Activated T-cell treated with anti-CD3 and anti-CD28 coated beads, Interleukin-2, amount 50 U/mL, for 72 hours (primary cell): ENCODE results near the gene GATM. TPM values are rescaled to one million over a fixed set of nuclear protein-coding genes. Genes with fewer than 3 reads are reported as not detected.

ENCODE experiments used
- ATAC-seq, 2 donors: fragments of 150-1000 bp; cut with Tn5 transposase; replicated peaks in 1 of 2; 2 replicates each; pipeline ENCODE4 v1.10.0; 2021; ENCODE audit warnings: moderate library complexity in 2 of 2, mild to moderate bottlenecking in 1 of 2
- DNase-seq, 2 donors: peaks; one replicate each; pipeline ENCODE4 v3.0.0; 2021 to 2022; ENCODE audit warnings: mixed read lengths in 1 of 2
- H3K27ac Mint-ChIP-seq: one replicate; pipeline ENCODE4 v1.8.0; 2022; ENCODE audit warnings: mild to moderate bottlenecking, moderate library complexity, mixed read lengths
- H3K27me3 Mint-ChIP-seq: one replicate; pipeline ENCODE4 v1.8.0; 2022; ENCODE audit warnings: low read depth, mixed read lengths
- H3K36me3 Mint-ChIP-seq, 2 donors: one replicate each; pipeline ENCODE4 v1.8.0; 2022; ENCODE audit warnings: mixed read lengths in 2 of 2, mild to moderate bottlenecking in 1 of 2; ENCODE audit not compliant: insufficient read depth in 2 of 2
- H3K4me1 Mint-ChIP-seq: one replicate; pipeline ENCODE4 v1.8.0; 2022; ENCODE audit warnings: low read depth, mixed read lengths
- H3K4me3 Mint-ChIP-seq, 2 donors: one replicate each; pipeline ENCODE4 v1.8.0; 2022; ENCODE audit warnings: mild to moderate bottlenecking in 2 of 2, mixed read lengths in 2 of 2, moderate library complexity in 2 of 2
- H3K9me3 Mint-ChIP-seq, 2 donors: one replicate each; pipeline ENCODE4 v1.8.0; 2022; ENCODE audit warnings: mixed read lengths in 2 of 2
- total RNA-seq, 2 donors: library from RNA; stranded (reverse); gene quantifications; one replicate each; pipeline ENCODE4 v1.2.3, GENCODE V29; 2022

GATM gene, protein sequence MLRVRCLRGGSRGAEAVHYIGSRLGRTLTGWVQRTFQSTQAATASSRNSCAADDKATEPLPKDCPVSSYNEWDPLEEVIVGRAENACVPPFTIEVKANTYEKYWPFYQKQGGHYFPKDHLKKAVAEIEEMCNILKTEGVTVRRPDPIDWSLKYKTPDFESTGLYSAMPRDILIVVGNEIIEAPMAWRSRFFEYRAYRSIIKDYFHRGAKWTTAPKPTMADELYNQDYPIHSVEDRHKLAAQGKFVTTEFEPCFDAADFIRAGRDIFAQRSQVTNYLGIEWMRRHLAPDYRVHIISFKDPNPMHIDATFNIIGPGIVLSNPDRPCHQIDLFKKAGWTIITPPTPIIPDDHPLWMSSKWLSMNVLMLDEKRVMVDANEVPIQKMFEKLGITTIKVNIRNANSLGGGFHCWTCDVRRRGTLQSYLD
- 1 to 10 TPM; 1.2 to 3.3 TPM for total RNA-seq

DNA sequence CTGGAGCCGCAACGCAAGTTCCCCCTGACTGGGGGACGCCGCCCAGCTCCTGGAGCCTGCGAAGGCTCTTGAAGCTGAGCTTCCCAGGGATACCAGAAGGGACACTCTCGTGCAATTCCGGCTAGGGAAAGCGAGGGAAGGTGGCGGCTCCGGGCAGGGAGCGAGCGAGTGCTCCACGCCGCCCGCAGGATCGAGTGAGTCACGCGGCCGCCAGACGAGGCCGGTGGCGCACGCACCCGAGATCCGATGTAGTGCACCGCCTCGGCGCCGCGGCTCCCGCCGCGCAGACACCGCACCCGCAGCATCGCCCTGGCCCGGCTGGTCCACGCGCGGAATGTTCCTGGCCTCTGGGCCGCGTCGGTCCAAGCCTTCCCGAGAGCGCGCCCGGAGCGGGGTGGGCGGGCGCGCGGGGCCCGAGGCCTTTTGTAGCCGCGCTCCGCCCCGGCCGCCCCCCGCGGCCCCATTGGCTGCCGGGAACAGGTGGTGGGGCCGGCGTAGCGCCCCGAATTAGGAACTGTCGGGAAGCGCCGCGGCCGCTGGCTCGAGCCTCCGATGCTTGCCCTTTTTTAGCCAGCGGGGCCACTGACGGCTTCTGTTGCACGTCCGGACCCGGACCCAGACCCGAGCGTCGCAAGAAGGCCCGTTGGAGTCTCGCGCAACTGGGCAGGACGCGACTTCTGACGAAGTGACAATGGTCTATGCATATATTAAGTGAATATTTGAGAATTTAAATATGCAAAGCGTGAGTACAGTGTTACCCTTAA, at the start of gene GATM:
TSS of gene GATM (minus strand) at position 396 of the 764 bp plus-strand sequence. CDS start at position 305, 91 bp downstream.
- H3K4me1 Mint-ChIP-seq, result peaks cover 16% of the 10 kb centered on the region
- no peaks in the 10 kb centered on the region for H3K36me3 Mint-ChIP-seq
- ATAC-seq, result peak; percentile 88 to 92
- peak within 1 kb of the TSS; percentile 84 to 88 for H3K4me3 Mint-ChIP-seq
- no peak within 1 kb of the TSS for H3K27ac Mint-ChIP-seq
- DNase-seq, result peak; percentile 62 to 63
- H3K9me3 Mint-ChIP-seq, result no peaks in the 10 kb centered on the region
- H3K27me3 Mint-ChIP-seq, result peaks cover 58% of the 10 kb centered on the region

DNA sequence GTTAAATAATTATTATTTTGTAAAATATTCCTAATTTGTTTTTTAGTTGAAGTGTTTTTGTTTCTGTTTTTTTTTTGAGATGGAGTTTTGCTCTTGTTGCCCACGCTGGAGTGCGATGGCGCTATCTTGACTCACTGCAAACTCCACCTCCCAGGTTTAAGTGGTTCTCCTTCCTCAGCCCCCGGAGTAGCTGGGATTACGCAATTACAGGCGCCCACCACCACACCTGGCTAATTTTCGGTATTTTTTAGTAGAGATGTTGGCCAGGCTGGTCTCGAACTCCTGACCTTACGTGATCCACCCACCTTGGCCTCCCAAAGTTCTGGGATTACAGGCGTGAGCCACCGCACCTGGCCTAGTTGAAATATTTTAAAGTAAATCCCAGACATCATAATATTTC, 48.7 kb upstream of the GATM start:
- no peak overlapping the region for H3K4me3 Mint-ChIP-seq
- peaks cover 7% of the 10 kb centered on the region for H3K27me3 Mint-ChIP-seq
- no peak for ATAC-seq
- no peaks in the 10 kb centered on the region for H3K9me3 Mint-ChIP-seq
- peaks cover 4% of the 10 kb centered on the region for H3K4me1 Mint-ChIP-seq
- no peak for DNase-seq
- no peaks in the 10 kb centered on the region for H3K36me3 Mint-ChIP-seq
- H3K27ac Mint-ChIP-seq, result no peak overlapping the region

DNA sequence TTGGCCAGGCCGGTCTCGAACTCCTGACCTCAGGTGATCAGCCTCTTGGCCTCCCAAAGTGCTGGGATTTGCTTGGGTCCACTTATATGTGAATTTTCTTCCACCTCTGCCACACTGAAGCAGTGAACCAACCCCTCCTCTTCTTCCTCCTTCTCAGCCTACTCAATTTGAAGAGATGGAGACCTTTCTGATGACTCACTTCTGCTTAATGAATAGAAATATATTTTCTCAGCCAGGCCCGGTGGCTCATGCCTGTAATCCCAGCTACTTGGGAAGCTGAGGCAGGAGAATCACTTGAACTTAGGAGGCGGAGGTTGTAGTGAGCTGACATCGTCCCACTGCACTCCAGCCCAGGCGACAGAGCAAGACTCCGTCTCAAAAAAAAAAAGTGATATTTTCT, 46.8 kb upstream of the GATM start:
- Mint-ChIP-seq H3K27ac (no peak overlapping the region), H3K27me3 (no peaks in the 10 kb centered on the region), H3K9me3 (no peaks in the 10 kb centered on the region), H3K4me1 (peaks cover 3% of the 10 kb centered on the region), H3K36me3 (peaks cover 0 to 8% of the 10 kb centered on the region in 2 donors), H3K4me3 (no peak overlapping the region)
- ATAC-seq (no peak), DNase-seq (no peak)

DNA sequence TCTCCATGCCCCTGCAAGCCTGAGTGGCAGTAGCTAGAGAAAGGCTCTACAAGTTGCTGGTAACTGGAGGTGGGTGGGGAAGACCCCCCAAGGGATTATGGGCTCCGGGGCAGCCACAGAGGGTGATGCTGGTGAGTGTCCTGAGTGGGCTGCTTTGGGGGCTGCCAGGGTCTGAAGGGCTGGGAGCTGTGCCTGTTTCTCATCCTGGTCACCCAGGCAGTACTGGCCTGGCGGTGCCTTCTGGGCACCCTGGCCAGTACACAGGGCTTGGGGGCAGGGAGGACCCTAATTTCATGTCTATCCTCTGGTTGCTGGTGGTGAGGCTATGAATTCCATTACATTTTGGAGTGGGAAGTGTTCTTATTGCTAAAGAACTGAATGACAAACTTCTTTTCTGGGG, 46.1 kb upstream of the GATM start:
- Mint-ChIP-seq H3K27me3 (no peaks in the 10 kb centered on the region), H3K4me1 (no peaks in the 10 kb centered on the region), H3K9me3 (no peaks in the 10 kb centered on the region), H3K36me3 (peaks cover 0 to 9% of the 10 kb centered on the region in 2 donors), H3K27ac (no peak overlapping the region), H3K4me3 (no peak overlapping the region)
- ATAC-seq, result no peak
- DNase-seq, result no peak

DNA sequence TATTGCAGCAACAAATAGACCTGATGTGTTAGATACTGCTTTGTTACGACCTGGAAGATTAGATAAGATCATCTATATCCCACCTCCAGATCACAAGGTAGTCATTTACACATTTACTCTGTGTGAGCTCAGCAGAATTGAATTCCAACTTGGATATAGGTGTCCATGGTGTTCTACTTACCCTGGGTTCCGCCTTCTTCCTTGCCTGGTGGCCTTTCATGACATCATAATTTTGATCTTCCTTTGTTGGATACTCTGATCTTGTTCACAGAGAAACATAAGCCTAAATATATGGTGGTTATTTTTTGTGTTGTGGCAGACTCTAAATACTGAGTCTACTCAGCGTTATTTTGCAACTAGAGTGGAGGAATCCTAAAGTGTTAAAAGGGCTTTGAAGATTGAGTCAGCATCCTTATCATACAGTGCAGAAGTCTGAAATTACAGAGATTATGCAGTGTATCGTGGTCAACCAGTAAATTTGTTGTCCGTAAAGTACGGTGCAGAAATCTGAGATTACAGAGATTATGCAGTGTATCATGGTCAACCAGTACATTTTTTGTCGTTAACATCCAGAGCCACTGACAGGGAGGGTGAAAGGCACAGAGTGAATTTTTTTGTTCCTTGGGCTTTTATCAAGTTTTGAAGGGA, 39.1 kb upstream of the GATM start:
- no peak for DNase-seq

DNA sequence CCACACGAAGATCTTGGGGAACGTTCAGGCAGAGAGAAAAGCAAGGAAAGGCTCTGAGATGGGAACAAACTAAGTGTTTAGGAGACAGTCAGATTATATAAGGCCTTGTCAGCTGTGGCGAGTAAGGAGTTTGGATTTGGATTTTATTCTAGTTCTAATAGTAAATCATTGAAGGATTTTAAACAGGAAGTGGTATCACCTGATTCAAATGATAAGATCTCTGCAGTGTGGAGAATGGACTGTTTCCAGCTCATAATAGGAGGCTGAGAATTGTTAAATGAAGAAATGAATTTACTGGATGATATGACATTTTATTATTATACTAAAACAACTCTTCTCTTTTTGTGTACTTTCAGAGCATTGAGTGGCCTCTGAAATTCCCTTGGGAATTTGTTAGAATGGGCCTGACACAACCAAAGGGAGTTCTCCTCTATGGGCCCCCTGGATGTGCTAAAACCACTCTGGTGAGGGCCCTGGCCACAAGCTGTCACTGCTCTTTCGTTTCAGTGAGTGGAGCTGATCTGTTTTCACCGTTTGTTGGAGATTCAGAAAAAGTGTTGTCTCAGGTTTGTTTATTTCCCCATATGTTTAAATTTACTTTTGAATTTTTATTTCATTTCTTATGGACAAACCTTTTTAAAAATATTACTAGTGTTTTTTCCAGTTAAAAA, 36.0 kb upstream of the GATM start:
- peak in 1 of 2 donors; percentile 33 for ATAC-seq
- DNase-seq, result no peak

More for the DNA sequence above, 39.1 kb upstream of the GATM start:
- Mint-ChIP-seq H3K4me3 (no peak overlapping the region), H3K27me3 (no peaks in the 10 kb centered on the region), H3K4me1 (peaks cover 18% of the 10 kb centered on the region), H3K36me3 (peaks cover 7 to 35% of the 10 kb centered on the region in 2 donors), H3K9me3 (no peaks in the 10 kb centered on the region), H3K27ac (no peak overlapping the region)
- no peak for ATAC-seq

DNA sequence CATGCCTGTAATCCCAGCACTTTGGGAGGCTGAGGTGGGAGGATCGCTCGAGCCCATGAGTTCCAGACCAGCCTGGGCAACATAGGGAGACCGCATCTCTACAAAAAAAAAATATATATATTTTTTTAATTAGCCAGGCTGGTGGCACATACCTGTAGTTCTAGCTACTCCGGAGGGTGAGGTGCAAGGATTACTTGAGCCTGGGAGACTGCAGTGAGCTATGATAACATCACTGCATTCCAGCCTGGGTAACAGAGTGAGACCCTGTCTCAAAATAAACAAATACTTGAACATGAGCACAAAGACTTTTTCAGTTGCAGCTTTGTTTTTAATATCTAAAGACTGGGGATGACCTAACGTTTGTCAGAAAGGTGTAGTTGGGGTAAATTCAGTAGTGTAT, 31.3 kb upstream of the GATM start:
- peaks cover 40% of the 10 kb centered on the region for H3K4me1 Mint-ChIP-seq
- no peak overlapping the region for H3K4me3 Mint-ChIP-seq
- H3K9me3 Mint-ChIP-seq, result no peaks in the 10 kb centered on the region
- ATAC-seq (no peak), DNase-seq (no peak)
- H3K27ac Mint-ChIP-seq, result peak overlapping the region; percentile 76
- no peaks in the 10 kb centered on the region for H3K27me3 Mint-ChIP-seq
- peaks cover 7 to 32% of the 10 kb centered on the region in 2 donors for H3K36me3 Mint-ChIP-seq

More for the DNA sequence above, 36.0 kb upstream of the GATM start:
- Mint-ChIP-seq H3K9me3 (no peaks in the 10 kb centered on the region), H3K4me1 (peaks cover 18% of the 10 kb centered on the region), H3K4me3 (no peak overlapping the region), H3K27me3 (no peaks in the 10 kb centered on the region), H3K27ac (peak overlapping the region; percentile 65), H3K36me3 (peaks cover 9 to 34% of the 10 kb centered on the region in 2 donors)

DNA sequence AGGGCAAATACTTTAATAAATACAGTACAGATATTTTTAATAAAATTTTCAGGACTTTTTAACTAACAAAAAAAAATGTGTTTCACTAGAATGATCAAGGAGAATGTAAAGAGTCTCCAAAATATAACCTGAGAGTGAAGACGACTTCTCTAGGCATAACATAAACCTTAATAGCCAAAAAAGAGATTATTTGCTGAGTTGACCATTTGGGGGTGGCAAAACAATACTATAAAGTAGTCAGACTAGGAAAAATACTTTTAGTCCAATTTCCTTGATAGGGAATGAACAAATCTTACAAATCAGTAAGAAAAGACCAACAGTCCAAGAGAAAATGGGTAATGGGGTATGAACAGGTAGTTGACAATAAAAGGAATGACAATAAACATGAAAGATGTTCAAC, 29.4 kb upstream of the GATM start:
- peaks cover 28% of the 10 kb centered on the region for H3K4me1 Mint-ChIP-seq
- no peak for ATAC-seq
- H3K36me3 Mint-ChIP-seq, result peaks cover 7 to 30% of the 10 kb centered on the region in 2 donors
- H3K27ac Mint-ChIP-seq, result no peak overlapping the region
- no peaks in the 10 kb centered on the region for H3K27me3 Mint-ChIP-seq
- no peak for DNase-seq
- H3K9me3 Mint-ChIP-seq, result no peaks in the 10 kb centered on the region
- no peak overlapping the region for H3K4me3 Mint-ChIP-seq

DNA sequence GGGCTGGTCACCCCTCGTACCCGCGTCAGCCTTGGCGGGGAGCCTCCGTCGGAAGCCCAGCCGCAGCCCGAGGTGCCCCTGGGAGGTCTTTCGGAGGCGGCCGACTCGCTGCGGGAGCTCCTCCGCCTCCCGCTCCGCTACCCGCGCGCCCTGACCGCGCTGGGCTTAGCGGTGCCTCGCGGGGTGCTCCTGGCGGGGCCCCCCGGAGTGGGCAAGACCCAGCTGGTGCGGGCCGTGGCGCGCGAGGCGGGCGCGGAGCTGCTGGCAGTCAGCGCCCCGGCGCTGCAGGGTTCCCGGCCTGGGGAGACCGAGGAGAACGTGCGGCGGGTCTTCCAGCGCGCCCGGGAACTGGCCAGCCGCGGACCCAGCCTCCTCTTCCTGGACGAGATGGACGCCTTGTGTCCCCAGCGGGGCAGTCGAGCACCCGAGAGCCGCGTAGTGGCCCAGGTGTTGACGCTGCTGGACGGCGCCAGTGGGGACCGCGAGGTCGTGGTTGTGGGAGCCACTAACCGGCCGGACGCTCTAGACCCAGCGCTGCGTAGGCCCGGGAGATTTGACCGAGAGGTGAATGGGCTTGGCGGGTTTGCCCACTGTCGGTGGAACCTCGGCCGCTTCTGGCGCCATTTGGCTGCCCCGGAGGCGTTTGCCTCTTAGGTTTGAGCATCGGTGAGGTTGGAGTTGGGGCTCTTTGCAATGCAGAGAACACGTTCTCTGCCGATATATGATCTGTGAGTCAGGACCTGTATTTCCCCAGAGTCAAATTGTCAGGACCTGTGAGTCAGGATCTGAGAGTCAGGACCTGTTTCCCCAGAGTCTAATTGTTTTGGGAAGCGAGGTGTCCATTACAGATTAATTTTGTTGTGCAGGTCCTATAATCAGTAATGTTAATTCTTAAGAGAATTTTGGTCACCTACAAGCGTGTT, 24.9 kb upstream of the GATM start:
- ATAC-seq (peak; percentile 19 to 35), DNase-seq (peak; percentile 48 to 52)
- Mint-ChIP-seq H3K36me3 (peaks cover 5 to 12% of the 10 kb centered on the region in 2 donors), H3K9me3 (no peaks in the 10 kb centered on the region), H3K27me3 (no peaks in the 10 kb centered on the region), H3K4me1 (peaks cover 30% of the 10 kb centered on the region), H3K4me3 (peak overlapping the region; percentile 93 to 99), H3K27ac (peak overlapping the region; percentile 97)

DNA sequence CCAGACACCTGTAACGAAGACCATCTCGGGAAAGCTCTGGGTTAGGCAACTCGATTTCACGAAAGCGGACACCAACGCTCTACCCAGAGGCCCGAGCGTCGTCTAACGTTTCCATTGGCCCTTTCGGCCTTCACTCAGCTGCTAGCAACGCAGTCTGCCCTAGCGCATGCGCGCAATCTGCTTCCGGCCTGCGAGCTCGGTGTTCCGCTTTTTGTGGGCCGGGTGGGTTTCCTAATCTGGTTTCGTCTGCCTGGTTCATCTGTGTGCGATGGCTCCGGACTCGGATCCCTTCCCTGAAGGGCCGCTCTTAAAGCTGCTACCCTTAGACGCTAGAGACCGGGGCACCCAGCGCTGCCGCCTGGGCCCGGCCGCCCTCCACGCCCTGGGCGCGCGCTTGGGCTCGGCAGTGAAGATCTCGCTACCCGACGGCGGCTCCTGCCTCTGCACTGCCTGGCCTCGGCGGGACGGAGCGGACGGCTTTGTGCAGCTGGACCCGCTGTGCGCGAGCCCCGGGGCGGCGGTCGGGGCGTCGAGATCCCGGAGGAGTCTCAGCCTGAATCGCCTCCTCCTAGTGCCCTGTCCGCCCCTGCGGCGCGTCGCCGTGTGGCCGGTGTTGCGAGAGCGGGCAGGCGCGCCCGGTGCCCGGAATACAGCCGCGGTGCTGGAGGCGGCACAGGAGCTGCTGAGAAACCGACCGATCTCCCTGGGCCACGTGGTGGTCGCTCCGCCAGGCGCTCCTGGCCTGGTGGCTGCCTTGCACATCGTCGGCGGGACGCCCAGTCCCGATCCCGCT, 24.0 kb upstream of the GATM start:
- peak overlapping the region; percentile 93 to 99 for H3K4me3 Mint-ChIP-seq
- peaks cover 30% of the 10 kb centered on the region for H3K4me1 Mint-ChIP-seq
- peak overlapping the region; percentile 99 for H3K27ac Mint-ChIP-seq

DNA sequence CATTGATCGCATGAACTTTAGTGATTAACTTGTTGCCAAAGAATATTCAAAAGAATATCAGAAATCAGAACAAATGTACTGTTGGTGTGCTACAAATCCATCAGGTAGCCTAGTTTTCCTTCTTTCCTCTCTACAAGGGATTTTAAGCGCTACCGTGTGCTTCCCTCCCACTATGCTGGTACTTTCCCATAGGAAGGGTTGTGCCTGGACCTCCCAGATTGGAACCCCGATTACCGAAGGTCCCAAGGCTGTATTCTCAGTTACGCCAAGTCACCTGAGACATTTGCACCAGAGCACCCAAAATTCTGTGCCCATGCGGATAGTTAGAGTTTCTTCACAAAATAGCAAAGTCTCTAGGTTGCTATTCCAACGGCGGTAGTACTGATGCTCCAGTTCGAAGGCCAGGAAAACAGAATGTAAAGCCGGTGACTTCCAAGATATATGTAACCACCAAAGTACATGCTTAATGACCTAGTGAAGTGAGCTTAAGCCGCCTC, 23.4 kb upstream of the GATM start:
- DNase-seq (no peak), ATAC-seq (no peak)
- H3K4me3 Mint-ChIP-seq, result peak overlapping the region; percentile 93 to 99
- no peaks in the 10 kb centered on the region for H3K9me3 Mint-ChIP-seq
- H3K4me1 Mint-ChIP-seq, result peaks cover 26% of the 10 kb centered on the region
- H3K27ac Mint-ChIP-seq, result peak overlapping the region; percentile 99
- peaks cover under 1 to 6% of the 10 kb centered on the region in 2 donors for H3K36me3 Mint-ChIP-seq
- no peaks in the 10 kb centered on the region for H3K27me3 Mint-ChIP-seq

More for the DNA sequence above, 24.0 kb upstream of the GATM start:
- ATAC-seq (peak; percentile 93 to 94), DNase-seq (peak; percentile 96 to 97)
- Mint-ChIP-seq H3K36me3 (peaks cover 5 to 11% of the 10 kb centered on the region in 2 donors), H3K27me3 (no peaks in the 10 kb centered on the region), H3K9me3 (no peaks in the 10 kb centered on the region)
